ENCODE data around the gene DGCR2. TPM values are rescaled to one million over a fixed set of nuclear protein-coding genes. Genes with fewer than 3 reads are reported as not detected.

The DGCR2 gene
- total and polyA plus RNA-seq, 2 of the 4 experiments (the other 2 are of a cell fraction), result 17.2 to 35.4 TPM

GRCh38 chr22:19129871-19130270 lies 7.7 kb upstream of the DGCR2 start:
- Histone ChIP-seq H2BK15ac (ENCODE audit: low read depth, low read length) (no peak overlapping the region), H4K8ac (ENCODE audit: low read depth in 2 of 2, low read length in 2 of 2) (no peak overlapping the region), H2BK120ac (ENCODE audit: low read depth, low read length) (no peak overlapping the region), H3K4me2 (ENCODE audit: low read depth, low read length) (no peak overlapping the region), H4K5ac (ENCODE audit: low read depth, low read length) (no peak overlapping the region), H2BK5ac (ENCODE audit: low read depth, low read length, poor library complexity, severe bottlenecking) (no peak overlapping the region), H3K27ac (ENCODE audit: insufficient read depth, low read length) (no peak overlapping the region), H3K56ac (ENCODE audit: extremely low read depth, insufficient read depth, low read length) (no peak overlapping the region), H2AFZ (replicated peaks; ENCODE audit: low read length, poor library complexity) (no peak overlapping the region), H4K91ac (ENCODE audit: insufficient read depth, low read depth, low read length) (no peak overlapping the region), H3K4me1 (ENCODE audit: control insufficient read depth, insufficient read depth, low read length) (no peaks in the 10 kb centered on the region), H3K79me1 (ENCODE audit: low read depth in 1 of 2, low read length in 2 of 2) (no peaks in the 10 kb centered on the region), H2AK9ac (replicated peaks; ENCODE audit: low read depth, low read length, poor library complexity) (no peak overlapping the region), H3K4ac (ENCODE audit: low read depth, low read length) (no peak overlapping the region), H3K9ac (ENCODE audit: low read depth, low read length) (no peak overlapping the region), H4K20me1 (ENCODE audit: insufficient read depth, low read length) (no peaks in the 10 kb centered on the region), H3K18ac (ENCODE audit: low read depth, low read length) (no peak overlapping the region), H3K36me3 (ENCODE audit: control insufficient read depth, insufficient read depth, low read length) (peaks cover 31% of the 10 kb centered on the region), H3K23ac (ENCODE audit: low read depth, low read length) (no peak overlapping the region), H2BK20ac (ENCODE audit: low read depth, low read length) (no peak overlapping the region), H3K14ac (replicated peaks; ENCODE audit: low read depth, low read length) (no peak overlapping the region), H3K27me3 (ENCODE audit: control insufficient read depth, insufficient read depth, low read length) (no peaks in the 10 kb centered on the region), H2AK5ac (ENCODE audit: low read depth, low read length) (no peak overlapping the region), H3K9me1 (ENCODE audit: insufficient read depth, low read length) (peaks cover 3% of the 10 kb centered on the region; the same call in 1 of the 2 replicates), H3K9me3 (ENCODE audit: control insufficient read depth, insufficient read depth, low read length) (no peaks in the 10 kb centered on the region), H3K4me3 (ENCODE audit: insufficient read depth, low read depth, low read length) (no peak overlapping the region)
- BruUV-seq (replicated peaks), result no TSS peak
- DNase-seq, result no peak
- TF ChIP-seq CEBPB (IDR thresholded peaks at IDR 0.05; ENCODE audit: low read depth, low read length) (no peak), RFX5 (IDR thresholded peaks at IDR 0.05; ENCODE audit: low read depth, low read length) (no peak), RAD21 (IDR thresholded peaks at IDR 0.05; ENCODE audit: low read length) (no peak), MAZ (IDR thresholded peaks at IDR 0.05; ENCODE audit: borderline replicate concordance, low read depth, low read length) (no peak), MAFK (IDR thresholded peaks at IDR 0.05; ENCODE audit: low read depth, low read length) (no peak), CHD1 (IDR thresholded peaks at IDR 0.05; ENCODE audit: low read depth, low read length) (no peak), FOS (IDR thresholded peaks at IDR 0.05; ENCODE audit: low read depth, low read length) (no peak), ELK1 (IDR thresholded peaks at IDR 0.05; ENCODE audit: borderline replicate concordance, low read depth, low read length) (no peak), CTCF (conservative IDR thresholded peaks at IDR 0.05; ENCODE audit: low read depth, low read length) (no peak)
- ChIA-PET CTCF (no interaction called here), POLR2A (ENCODE audit: unreplicated experiment) (no interaction called here)
- intact Hi-C loops (cut with micrococcal nuclease) (no loop called here), in situ Hi-C loops (cut with MboI; ENCODE audit: low sequenced_read_pairs) (no loop called here), dilution Hi-C loops (cut with HindIII; ENCODE audit: low sequenced_read_pairs, unreplicated experiment) (no loop called here)
- 83% methylated on average over 1 of the region's 8 CpGs; no CpG with 5 or more reads in 1 of the 2 experiments for WGBS, 2 experiments (ENCODE audit: extremely low coverage in 2 of 2, insufficient read length in 1 of 2)
- ATAC-seq (ENCODE audit: low read depth), result no peak

All from IMR-90 (cell line).